Endothelial cell (in vitro differentiated cells): ENCODE measurements around the gene ELFN2. TPM values are rescaled to one million over a fixed set of nuclear protein-coding genes. Genes with fewer than 3 reads are reported as not detected.
A peak's percentile ranks its signal among the peaks of the same experiment; 100 is the strongest.

Source experiments
- DNase-seq: peaks from one replicate; pipeline ENCODE4 v3.0.0; 2021; ENCODE audit warnings: low spot score
- H3K27ac Mint-ChIP-seq: one replicate; pipeline ENCODE4 v1.8.0; 2021; ENCODE audit warnings: mixed read lengths, inconsistent platforms; ENCODE audit not compliant: unreplicated experiment
- H3K27me3 Mint-ChIP-seq: one replicate; pipeline ENCODE4 v1.8.0; 2021; ENCODE audit warnings: mild to moderate bottlenecking, moderate library complexity, mixed read lengths, inconsistent platforms; ENCODE audit not compliant: unreplicated experiment
- H3K36me3 Mint-ChIP-seq: one replicate; pipeline ENCODE4 v1.8.0; 2021; ENCODE audit warnings: mild to moderate bottlenecking, low read depth, mixed read lengths, inconsistent platforms; ENCODE audit not compliant: unreplicated experiment
- H3K4me1 Mint-ChIP-seq: one replicate; pipeline ENCODE4 v1.8.0; 2021; ENCODE audit warnings: mild to moderate bottlenecking, mixed read lengths, inconsistent platforms; ENCODE audit not compliant: unreplicated experiment
- H3K4me3 Mint-ChIP-seq: one replicate; pipeline ENCODE4 v1.8.0; 2021; ENCODE audit warnings: mild to moderate bottlenecking, mixed read lengths, inconsistent platforms; ENCODE audit not compliant: unreplicated experiment
- H3K9me3 Mint-ChIP-seq: one replicate; pipeline ENCODE4 v1.8.0; 2021; ENCODE audit warnings: mixed read lengths, inconsistent platforms; ENCODE audit not compliant: unreplicated experiment
- total RNA-seq: library from RNA; stranded (reverse); fragmentation: NEBNext Ultra II Directional; extraction: Animal tissue kit (Norgen Biotek cat#: 25700); gene quantifications from one replicate; pipeline ENCODE4 v1.2.1, GENCODE V29; 2021; ENCODE audit not compliant: unreplicated experiment
- TF ChIP-seq, protein P1 (sequence below): fragments of 200-600 bp; sonication (generic); IDR thresholded peaks from one replicate; pipeline ENCODE4 v1.5.0; 2021; ENCODE audit warnings: antibody characterized with exemption; ENCODE audit not compliant: unreplicated experiment

ELFN2 gene
- total RNA-seq, 1 donor from 2014 or later, result 1.2 TPM

DNA sequence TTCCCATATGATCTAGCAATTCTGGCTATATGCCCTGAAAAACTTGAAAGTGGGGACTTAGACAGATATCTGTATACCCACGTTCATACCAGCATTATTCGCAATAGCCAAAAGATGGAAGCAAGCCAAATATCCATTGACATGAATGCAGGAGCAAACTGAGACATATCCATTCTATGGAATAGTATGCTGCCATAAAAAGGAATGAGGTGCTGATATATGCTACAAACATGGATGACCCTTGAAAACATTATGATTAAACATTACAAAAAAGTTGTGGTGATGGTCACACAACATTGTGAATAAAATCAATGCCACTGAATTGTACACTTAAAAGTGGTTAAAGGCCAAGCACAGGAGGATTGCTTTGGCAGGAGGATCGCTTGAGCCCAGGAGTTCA, 33.4 kb upstream of the ELFN2 start:
- no peaks in the 10 kb centered on the region for H3K9me3 Mint-ChIP-seq
- TF ChIP-seq, protein P1, sequence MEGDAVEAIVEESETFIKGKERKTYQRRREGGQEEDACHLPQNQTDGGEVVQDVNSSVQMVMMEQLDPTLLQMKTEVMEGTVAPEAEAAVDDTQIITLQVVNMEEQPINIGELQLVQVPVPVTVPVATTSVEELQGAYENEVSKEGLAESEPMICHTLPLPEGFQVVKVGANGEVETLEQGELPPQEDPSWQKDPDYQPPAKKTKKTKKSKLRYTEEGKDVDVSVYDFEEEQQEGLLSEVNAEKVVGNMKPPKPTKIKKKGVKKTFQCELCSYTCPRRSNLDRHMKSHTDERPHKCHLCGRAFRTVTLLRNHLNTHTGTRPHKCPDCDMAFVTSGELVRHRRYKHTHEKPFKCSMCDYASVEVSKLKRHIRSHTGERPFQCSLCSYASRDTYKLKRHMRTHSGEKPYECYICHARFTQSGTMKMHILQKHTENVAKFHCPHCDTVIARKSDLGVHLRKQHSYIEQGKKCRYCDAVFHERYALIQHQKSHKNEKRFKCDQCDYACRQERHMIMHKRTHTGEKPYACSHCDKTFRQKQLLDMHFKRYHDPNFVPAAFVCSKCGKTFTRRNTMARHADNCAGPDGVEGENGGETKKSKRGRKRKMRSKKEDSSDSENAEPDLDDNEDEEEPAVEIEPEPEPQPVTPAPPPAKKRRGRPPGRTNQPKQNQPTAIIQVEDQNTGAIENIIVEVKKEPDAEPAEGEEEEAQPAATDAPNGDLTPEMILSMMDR, result no peak
- H3K27ac Mint-ChIP-seq, result no peak overlapping the region
- H3K36me3 Mint-ChIP-seq, result no peaks in the 10 kb centered on the region
- H3K27me3 Mint-ChIP-seq, result peaks cover 2% of the 10 kb centered on the region
- H3K4me1 Mint-ChIP-seq, result peaks cover 7% of the 10 kb centered on the region
- DNase-seq, result no peak
- no peak overlapping the region for H3K4me3 Mint-ChIP-seq

DNA sequence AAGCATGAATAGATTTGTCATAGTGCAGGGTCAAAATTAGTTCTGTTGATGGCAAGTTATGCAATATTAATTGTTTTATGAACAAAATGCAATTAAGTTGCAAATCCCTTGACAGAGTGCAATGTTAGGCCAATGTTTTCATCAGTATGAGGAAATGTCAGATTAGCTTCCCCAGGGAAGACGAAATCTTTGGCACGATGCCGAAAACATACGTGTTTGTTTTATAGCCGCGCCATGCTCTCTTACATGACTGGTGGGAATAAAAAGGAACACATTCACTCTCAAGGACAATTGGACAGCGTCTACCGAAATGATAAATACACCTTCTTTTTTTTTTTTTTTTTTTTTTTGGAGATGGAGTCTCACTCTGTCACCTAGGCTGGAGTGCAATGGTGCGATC, 31.9 kb upstream of the ELFN2 start:
- TF ChIP-seq, protein P1, result no peak
- no peak overlapping the region for H3K27ac Mint-ChIP-seq
- DNase-seq, result no peak
- peaks cover 3% of the 10 kb centered on the region for H3K4me1 Mint-ChIP-seq
- H3K9me3 Mint-ChIP-seq, result no peaks in the 10 kb centered on the region
- peaks cover 2% of the 10 kb centered on the region for H3K27me3 Mint-ChIP-seq
- no peaks in the 10 kb centered on the region for H3K36me3 Mint-ChIP-seq
- H3K4me3 Mint-ChIP-seq, result no peak overlapping the region

DNA sequence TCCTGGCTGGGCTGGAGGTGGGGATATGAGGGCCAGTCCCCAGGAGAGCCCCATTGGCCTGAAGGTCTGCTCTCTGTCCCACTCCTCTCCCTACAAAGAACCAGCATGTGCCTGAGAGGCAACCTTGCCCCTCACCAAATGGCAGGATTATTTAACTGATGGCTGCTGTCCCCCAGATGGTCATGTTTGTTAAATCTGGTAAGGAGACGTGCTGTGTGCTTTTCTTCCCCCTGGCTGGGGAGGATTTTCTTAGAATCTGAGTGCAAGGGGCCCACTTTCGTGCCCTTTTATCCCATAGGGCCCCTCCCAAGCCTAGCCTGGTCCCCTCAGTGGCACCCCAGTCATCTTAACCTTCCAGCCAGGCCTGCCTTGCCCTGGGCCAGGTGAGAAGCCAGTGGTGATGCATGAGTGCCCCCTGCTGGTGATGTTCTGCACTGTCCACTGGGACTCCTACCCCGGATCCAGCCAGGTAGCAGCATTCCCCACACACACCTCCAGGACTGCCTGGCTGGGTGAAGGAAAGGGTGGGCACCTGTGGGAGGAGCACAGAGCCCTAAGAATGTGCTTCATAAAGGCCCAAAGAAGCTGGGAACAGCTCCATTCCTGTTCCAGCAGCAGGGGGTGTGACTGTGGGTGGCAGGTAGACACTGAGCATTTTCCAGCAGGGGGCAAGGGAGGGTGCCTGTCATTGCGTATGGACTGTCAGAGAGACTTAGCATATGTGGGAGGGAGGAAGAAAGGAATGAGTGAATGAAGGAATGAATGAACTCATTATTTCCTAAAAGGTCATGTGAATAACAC, 30.0 kb upstream of the ELFN2 start:
- peak; percentile 86 for DNase-seq
- Mint-ChIP-seq H3K9me3 (no peaks in the 10 kb centered on the region), H3K4me3 (no peak overlapping the region), H3K27me3 (peaks cover 2% of the 10 kb centered on the region), H3K4me1 (no peaks in the 10 kb centered on the region), H3K27ac (no peak overlapping the region), H3K36me3 (no peaks in the 10 kb centered on the region)
- TF ChIP-seq, protein P1, result peak; percentile 98

DNA sequence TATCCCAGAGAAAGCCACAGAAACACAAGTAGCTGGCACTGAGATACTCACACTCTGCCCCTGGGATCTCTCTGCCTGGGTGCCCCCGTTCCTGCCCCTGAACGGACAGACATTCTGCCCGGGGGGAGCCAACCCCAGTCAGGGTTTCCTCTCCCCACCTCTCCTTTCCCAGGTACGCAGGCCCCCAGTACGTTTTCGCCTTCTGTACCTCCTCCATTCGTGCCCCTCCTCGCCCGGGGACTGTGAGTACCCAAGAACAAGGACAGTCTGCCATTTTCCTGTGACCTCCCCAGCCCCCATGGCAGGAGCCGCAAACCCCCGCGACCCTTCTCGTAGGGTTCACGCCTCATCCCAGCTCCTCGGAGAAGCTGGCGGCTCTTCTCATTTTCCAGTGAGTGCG, 29.1 kb upstream of the ELFN2 start:
- H3K9me3 Mint-ChIP-seq, result no peaks in the 10 kb centered on the region
- no peaks in the 10 kb centered on the region for H3K36me3 Mint-ChIP-seq
- H3K27me3 Mint-ChIP-seq, result peaks cover under 1% of the 10 kb centered on the region
- H3K27ac Mint-ChIP-seq, result no peak overlapping the region
- TF ChIP-seq, protein P1, result no peak
- H3K4me1 Mint-ChIP-seq, result no peaks in the 10 kb centered on the region
- no peak for DNase-seq
- H3K4me3 Mint-ChIP-seq, result no peak overlapping the region

DNA sequence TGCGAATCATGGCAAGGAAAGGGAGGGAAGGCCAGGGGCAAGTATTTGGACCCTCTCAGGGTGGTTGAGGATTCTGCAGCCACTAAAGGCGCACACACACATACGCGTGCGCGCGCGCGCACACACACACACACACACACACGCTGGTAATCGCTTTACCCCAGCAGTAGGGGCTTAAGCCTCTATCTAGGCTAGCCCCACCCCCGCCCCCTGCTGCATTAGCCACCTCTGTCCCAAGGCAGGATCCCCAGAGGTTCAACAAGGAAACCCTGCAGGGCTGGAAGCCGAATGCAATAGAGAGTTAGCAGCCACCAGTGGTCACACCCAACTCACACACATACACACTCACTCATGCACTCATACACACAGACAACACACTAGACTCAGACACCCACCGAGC, 28.6 kb upstream of the ELFN2 start:
- no peaks in the 10 kb centered on the region for H3K9me3 Mint-ChIP-seq
- no peaks in the 10 kb centered on the region for H3K27me3 Mint-ChIP-seq
- no peak overlapping the region for H3K27ac Mint-ChIP-seq
- TF ChIP-seq, protein P1, result no peak
- H3K4me3 Mint-ChIP-seq, result no peak overlapping the region
- H3K36me3 Mint-ChIP-seq, result no peaks in the 10 kb centered on the region
- no peaks in the 10 kb centered on the region for H3K4me1 Mint-ChIP-seq
- DNase-seq, result no peak
